HEK293T (cell line): ENCODE data around the gene TRIM49D2.
"Not testable (repeated sequence)": the region's sequence is repeated elsewhere in the genome, so short reads cannot be mapped to it uniquely, and the experiment has no call there.

Source experiments
- ARNT ChIP-seq: fragments of 450-650 bp; IDR thresholded peaks from 2 replicates; pipeline ENCODE4 v1.6.1; 2017; ENCODE audit warnings: mild to moderate bottlenecking
- FOXM1 ChIP-seq: fragments of 450-650 bp; IDR thresholded peaks from 2 replicates; pipeline ENCODE4 v1.6.1; 2017; ENCODE audit warnings: mild to moderate bottlenecking, borderline replicate concordance
- LEF1 ChIP-seq: fragments of 450-650 bp; IDR thresholded peaks from 2 replicates; pipeline ENCODE4 v1.6.1; 2017; ENCODE audit warnings: mild to moderate bottlenecking, borderline replicate concordance
- SP1 ChIP-seq: fragments of 450-650 bp; IDR thresholded peaks from 2 replicates; pipeline ENCODE4 v1.6.1; 2017

GRCh38 chr11:89893245-89893644 is 30.6 kb upstream of the TRIM49D2 start:
- not testable (repeated sequence) for TF ChIP-seq ARNT, LEF1, SP1, FOXM1
